Astrocyte (in vitro differentiated cells and primary cell): ENCODE measurements around the gene AKR1B15. TPM values are rescaled to one million over a fixed set of nuclear protein-coding genes. Genes with fewer than 3 reads are reported as not detected.

ENCODE experiments used
- total RNA-seq: library from RNA; stranded (reverse); gene quantifications from 2 replicates; pipeline ENCODE4 v1.2.1, GENCODE V29; 2021

The AKR1B15 gene
- total RNA-seq, 1 donor from 2014 or later, result not detected

Other genes starting within 250 kb of the AKR1B15 start
- 14.3 and 23.2 TPM in 2 replicates for gene SLC35B4, start 232.2 kb upstream of the AKR1B15 start, total RNA-seq
- gene AKR1B1, start 90.0 kb upstream of the AKR1B15 start, total RNA-seq, result 88.9 and 114 TPM in 2 replicates
- gene AKR1B10, start 21.5 kb upstream of the AKR1B15 start, total RNA-seq, result 0.17 and 0.54 TPM in 2 replicates
- 37.3 and 37.4 TPM in 2 replicates for gene BPGM, start 97.7 kb downstream of the AKR1B15 start, total RNA-seq
- 1,834 and 1,872 TPM in 2 replicates for gene CALD1, start 230.5 kb downstream of the AKR1B15 start, total RNA-seq